GM19452 (cell line): ENCODE data around the gene ZNF579.
"Not testable (repeated sequence)": the region's sequence is repeated elsewhere in the genome, so short reads cannot be mapped to it uniquely, and the experiment has no call there.

Experiments
- ATAC-seq: cut with Tn5 transposase; IDR thresholded peaks from one replicate; pipeline ENCODE4 v1.9.1; 2021; ENCODE audit not compliant: unreplicated experiment

Gene ZNF579

GRCh38 chr19:55542292-55542855 lies 38.3 kb downstream of the ZNF579 start:
- ATAC-seq, result no peak

GRCh38 chr19:55541091-55541490 lies 39.6 kb downstream of the ZNF579 start:
- ATAC-seq, result no peak

GRCh38 chr19:55540619-55541018 lies 40.0 kb downstream of the ZNF579 start:
- no peak for ATAC-seq

GRCh38 chr19:55539090-55539984 lies 41.3 kb downstream of the ZNF579 start:
- no peak for ATAC-seq

- no peak for ATAC-seq
Observed at GRCh38 chr19:55538132-55538531, 42.5 kb downstream of the ZNF579 start.

GRCh38 chr19:55537741-55538111 lies 42.9 kb downstream of the ZNF579 start:
- no peak for ATAC-seq

GRCh38 chr19:55536951-55537740 lies 43.5 kb downstream of the ZNF579 start, which contains the start of gene SBK2:
TSS of gene SBK2 (minus strand) at chr19:55537133. CDS start at chr19:55536294, 839 bp downstream.
- no peak for ATAC-seq

GRCh38 chr19:55536366-55536765 lies 44.3 kb downstream of the ZNF579 start:
- no peak for ATAC-seq

GRCh38 chr19:55535965-55536350 lies 44.7 kb downstream of the ZNF579 start:
- ATAC-seq, result no peak

- ATAC-seq, result no peak
Observed at GRCh38 chr19:55535173-55535964, 45.3 kb downstream of the ZNF579 start.

GRCh38 chr19:55534280-55534679 lies 46.4 kb downstream of the ZNF579 start:
- not testable (repeated sequence) for ATAC-seq

GRCh38 chr19:55530996-55531395 lies 49.7 kb downstream of the ZNF579 start:
- no peak for ATAC-seq

- no peak for ATAC-seq
Observed at GRCh38 chr19:55529636-55530234, 50.9 kb downstream of the ZNF579 start.

GRCh38 chr19:55528030-55528803 lies 52.4 kb downstream of the ZNF579 start:
- no peak for ATAC-seq

- no peak for ATAC-seq
Observed at GRCh38 chr19:55527197-55528029, 53.2 kb downstream of the ZNF579 start.
